SKM-1 treated with dmso at 0.1 percent for 144 hours (cell line): ENCODE data around the gene GPI.
"Not testable (repeated sequence)": the region's sequence is repeated elsewhere in the genome, so short reads cannot be mapped to it uniquely, and the experiment has no call there.

Experiments used
- DNase-seq: peaks from one replicate; lab custom pipeline; 2025; ENCODE audit not compliant: unreplicated experiment; lab: John Stamatoyannopoulos, UW

Gene GPI

GRCh38 chr19:34364830-34365462, at the start of gene GPI:
Gene GPI (plus strand): TSS chr19:34365196. CDS start chr19:34365267, 71 bp downstream.
- peak; percentile 59 for DNase-seq

GRCh38 chr19:34316247-34316646, 48.7 kb upstream of the GPI start:
- no peak for DNase-seq

GRCh38 chr19:34316741-34317301, 48.2 kb upstream of the GPI start:
- DNase-seq = no peak

- DNase-seq = no peak
These were observed 47.6 kb upstream of the GPI start for GRCh38 chr19:34317311-34317927.

GRCh38 chr19:34319230-34319585, 45.8 kb upstream of the GPI start:
- DNase-seq = no peak

- no peak for DNase-seq
These were observed 45.2 kb upstream of the GPI start for GRCh38 chr19:34319785-34320184.

- DNase-seq = no peak
These were observed 44.7 kb upstream of the GPI start for GRCh38 chr19:34320277-34320676.

DNA sequence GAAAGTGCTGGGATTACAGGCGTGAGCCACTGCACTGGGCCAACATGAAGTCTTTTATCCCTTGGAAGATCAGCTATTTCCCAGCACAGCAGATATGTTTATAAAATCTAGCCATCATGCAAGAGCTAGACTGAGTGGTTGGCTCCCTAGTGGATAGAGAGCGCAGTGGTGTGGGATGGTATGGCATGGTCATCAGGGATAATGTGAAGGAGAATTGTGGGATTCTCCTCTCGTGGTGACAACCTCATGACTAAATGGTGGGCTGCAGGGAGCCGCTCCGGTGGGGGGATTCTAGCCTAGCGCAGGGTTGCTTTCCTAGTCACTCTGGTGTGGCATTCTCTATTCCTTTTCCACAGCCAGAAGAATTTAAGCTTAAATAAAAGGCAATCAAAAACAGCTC, 43.3 kb upstream of the GPI start:
- no peak for DNase-seq

DNA sequence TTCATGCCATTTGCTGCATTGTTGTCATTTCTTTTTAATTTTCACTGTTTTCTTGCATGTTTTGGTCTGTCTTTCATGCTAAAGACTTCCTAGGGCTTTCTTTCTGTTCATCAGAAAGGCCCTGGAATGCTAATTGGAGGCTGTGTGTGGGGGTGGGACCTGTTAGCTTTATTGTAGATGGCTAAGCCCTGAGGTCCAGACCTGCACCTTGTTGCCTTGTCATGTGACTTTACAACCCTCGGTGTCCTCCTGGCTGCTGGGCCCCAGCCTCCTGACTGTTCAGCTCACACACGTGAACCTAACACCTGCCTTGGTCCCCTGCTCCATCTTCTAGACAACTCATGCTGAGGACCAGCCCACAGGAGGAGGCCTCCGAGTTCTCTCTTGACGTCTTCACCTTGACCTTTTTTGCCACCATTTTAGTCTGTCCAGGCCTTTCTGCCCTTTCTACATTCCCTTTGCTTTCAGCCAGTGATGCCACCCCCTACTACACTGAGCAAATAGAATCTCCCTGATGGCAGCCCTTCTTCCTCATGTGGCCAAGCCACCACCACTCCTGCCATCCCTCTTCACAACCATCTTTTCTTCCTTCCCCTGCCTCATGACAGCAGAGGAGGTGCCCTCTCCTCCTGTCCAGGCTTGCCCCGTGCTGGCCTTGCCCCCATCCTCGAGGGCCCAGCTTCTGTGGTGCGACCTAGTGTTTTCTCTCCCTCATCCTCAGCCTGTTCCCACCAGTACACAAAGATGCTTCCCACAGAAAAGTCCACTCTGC, 41.4 kb upstream of the GPI start:
- no peak for DNase-seq

- no peak for DNase-seq
These were observed 40.7 kb upstream of the GPI start for GRCh38 chr19:34324320-34324719.

DNA sequence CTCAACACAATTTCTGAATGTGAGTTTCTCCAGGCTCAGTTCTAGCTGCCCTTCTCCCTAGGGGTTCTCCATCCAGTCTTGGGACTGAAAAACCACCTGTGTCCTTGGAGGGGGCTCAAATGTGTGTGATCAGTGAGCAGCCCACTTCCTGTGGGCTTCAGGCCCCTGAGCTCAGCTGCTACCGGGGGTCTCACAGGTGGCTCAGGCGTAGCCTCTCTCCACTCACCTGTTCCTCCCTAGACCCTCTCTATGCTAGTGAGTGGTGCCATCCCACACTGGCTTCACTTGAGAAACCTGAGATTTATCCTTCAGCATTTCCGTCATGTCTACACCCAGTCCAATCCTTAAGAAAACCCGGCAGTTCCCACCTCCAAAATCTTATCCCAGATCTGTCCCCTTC, 39.8 kb upstream of the GPI start:
- no peak for DNase-seq

- DNase-seq = no peak
These were observed 38.8 kb upstream of the GPI start for GRCh38 chr19:34325981-34326787.

- no peak for DNase-seq
These were observed 37.1 kb upstream of the GPI start for GRCh38 chr19:34327851-34328250.

DNA sequence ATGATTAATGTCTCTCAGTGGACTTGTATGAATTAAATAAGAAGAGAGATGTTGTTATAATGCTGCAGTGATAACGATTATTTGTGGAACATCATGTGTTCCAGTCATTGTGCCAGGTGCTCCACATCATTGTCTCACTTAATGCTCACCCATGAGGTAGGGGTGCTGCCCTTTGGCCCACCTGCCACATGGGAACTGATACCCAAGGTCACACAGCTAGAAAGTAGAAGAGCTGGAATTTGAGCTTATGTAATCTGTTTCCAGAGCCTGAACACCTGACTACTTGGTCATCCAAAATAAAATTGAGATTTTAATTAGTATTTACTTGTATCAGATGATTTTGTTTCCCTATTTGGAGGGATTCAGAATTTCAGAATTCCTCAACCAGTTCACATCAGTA, 36.0 kb upstream of the GPI start:
- DNase-seq = no peak

GRCh38 chr19:34330116-34330515, 34.9 kb upstream of the GPI start:
- no peak for DNase-seq

- DNase-seq = not testable (repeated sequence)
These were observed 34.4 kb upstream of the GPI start for GRCh38 chr19:34330596-34330995.

- DNase-seq = not testable (repeated sequence)
These were observed 33.4 kb upstream of the GPI start for GRCh38 chr19:34331596-34331995.

DNA sequence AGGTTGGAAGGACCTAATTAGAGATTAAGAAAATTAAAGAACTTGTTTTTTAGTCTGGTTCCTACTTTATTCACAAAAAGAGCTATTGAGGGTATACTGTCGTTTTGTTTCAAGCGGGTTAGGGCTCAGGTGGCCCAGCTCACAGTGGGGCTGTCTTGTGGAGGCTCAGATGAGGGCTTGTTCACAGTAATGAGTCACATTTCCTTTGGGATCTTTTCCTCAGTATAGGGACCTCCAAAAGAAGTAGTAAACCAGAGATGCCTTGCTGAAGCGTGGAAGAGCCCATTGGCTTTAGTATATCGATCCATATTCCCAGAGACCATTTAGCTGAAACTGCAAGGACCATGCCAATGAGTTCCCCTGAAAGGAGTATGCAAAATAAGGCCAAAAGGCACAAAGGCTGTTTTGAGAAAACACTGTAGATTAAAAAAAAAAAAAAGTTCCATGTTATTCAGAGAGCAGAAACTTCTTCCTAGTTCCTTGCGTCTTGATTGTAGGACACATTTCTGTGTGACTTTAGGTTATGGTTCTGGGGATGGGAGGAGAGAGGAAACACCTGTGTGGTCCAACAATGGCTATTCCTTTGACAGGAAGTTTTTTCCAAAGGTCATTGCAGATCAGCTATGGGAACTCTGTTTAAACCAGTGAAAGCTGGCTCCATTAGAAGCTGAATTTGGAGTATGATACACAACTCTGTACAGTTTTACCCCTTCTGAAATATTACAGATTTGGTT, 32.8 kb upstream of the GPI start:
- DNase-seq = no peak

- DNase-seq = no peak
These were observed 29.1 kb upstream of the GPI start for GRCh38 chr19:34335914-34336313.

GRCh38 chr19:34336781-34337271, 28.2 kb upstream of the GPI start:
- peak; percentile 30 for DNase-seq
